Measurements from ENCODE around the gene DDX1.

DNA sequence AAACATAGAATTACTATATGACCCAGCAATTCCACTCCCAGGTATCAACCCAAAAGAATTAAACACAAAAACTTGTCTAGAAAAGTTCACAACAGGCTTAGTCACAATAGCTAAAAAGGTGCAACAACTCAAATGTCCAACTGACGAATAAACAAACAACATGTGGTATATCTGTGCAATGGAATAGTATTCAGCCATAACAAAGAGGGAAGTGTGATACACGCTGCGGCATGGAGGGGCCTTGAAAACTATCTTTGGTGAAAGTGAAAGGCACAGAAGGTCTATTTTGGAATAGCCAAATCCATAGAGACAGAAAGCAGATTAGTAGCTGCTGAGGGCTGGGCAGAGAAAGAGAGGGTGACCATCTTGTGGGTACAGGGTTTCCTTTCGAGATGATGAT is 72.1 kb downstream of the DDX1 start:
- TF ChIP-seq, protein P1, sequence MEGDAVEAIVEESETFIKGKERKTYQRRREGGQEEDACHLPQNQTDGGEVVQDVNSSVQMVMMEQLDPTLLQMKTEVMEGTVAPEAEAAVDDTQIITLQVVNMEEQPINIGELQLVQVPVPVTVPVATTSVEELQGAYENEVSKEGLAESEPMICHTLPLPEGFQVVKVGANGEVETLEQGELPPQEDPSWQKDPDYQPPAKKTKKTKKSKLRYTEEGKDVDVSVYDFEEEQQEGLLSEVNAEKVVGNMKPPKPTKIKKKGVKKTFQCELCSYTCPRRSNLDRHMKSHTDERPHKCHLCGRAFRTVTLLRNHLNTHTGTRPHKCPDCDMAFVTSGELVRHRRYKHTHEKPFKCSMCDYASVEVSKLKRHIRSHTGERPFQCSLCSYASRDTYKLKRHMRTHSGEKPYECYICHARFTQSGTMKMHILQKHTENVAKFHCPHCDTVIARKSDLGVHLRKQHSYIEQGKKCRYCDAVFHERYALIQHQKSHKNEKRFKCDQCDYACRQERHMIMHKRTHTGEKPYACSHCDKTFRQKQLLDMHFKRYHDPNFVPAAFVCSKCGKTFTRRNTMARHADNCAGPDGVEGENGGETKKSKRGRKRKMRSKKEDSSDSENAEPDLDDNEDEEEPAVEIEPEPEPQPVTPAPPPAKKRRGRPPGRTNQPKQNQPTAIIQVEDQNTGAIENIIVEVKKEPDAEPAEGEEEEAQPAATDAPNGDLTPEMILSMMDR (IDR thresholded peaks at IDR 0.05) = no peak
- no peak for TF ChIP-seq ZFX (IDR thresholded peaks at IDR 0.05; ENCODE audit: borderline replicate concordance)
